ENCODE measurements around the gene UBE2L5.
A peak's percentile ranks its signal among the peaks of the same experiment; 100 is the strongest.

The UBE2L5 gene

GRCh38 chr13:30422054-30422839, at the start of gene UBE2L5:
Gene UBE2L5 (plus strand): TSS chr13:30422493. CDS start chr13:30427991, 5,498 bp downstream.
- no peak for DNase-seq

DNA sequence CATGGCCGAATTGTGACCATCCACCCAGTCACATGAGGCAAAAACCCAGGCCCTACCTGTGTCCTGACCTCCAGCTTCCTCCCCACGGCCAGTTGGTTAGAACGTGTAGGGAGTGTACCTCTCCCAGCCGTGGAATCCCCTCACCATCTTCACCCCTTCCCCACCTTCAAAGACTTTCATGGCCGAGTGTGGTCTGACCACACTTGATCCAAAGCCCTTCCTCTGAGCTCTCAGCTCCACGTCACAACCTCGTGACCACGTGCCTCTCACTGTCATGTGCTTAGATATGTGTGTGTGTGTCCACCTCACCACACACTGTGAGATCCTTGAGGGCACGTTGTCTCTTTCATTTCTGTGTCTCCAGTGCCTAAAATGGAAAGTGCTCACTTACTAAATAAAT, 48.6 kb upstream of the UBE2L5 start:
- DNase-seq, result no peak

DNA sequence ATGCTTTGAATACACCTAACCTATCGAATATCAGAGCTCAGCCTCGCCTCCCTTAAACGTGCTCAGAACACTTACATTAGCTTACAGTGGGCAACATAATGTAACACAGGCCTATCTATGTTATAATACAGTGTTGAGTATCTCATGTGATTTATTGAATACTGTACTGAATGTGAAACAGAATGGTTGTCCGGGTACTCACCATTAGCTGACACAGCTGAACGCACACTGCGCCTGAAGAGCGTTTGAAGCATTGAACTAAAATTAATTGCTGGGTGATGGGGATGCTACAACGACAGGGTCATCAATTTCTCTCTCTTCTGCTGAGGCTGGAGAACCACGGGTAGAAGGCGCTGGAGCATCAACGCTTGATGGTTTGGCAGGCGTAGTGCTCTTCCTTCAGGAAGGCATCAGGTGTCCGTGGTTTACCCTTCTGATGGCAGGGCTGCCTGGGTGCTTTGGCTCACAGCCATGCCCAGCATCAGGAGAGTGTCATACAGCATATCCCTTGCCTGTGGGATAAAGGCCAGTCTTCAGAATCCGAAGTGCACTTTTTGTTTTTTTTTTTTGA, 46.9 kb upstream of the UBE2L5 start:
- no peak for DNase-seq

DNA sequence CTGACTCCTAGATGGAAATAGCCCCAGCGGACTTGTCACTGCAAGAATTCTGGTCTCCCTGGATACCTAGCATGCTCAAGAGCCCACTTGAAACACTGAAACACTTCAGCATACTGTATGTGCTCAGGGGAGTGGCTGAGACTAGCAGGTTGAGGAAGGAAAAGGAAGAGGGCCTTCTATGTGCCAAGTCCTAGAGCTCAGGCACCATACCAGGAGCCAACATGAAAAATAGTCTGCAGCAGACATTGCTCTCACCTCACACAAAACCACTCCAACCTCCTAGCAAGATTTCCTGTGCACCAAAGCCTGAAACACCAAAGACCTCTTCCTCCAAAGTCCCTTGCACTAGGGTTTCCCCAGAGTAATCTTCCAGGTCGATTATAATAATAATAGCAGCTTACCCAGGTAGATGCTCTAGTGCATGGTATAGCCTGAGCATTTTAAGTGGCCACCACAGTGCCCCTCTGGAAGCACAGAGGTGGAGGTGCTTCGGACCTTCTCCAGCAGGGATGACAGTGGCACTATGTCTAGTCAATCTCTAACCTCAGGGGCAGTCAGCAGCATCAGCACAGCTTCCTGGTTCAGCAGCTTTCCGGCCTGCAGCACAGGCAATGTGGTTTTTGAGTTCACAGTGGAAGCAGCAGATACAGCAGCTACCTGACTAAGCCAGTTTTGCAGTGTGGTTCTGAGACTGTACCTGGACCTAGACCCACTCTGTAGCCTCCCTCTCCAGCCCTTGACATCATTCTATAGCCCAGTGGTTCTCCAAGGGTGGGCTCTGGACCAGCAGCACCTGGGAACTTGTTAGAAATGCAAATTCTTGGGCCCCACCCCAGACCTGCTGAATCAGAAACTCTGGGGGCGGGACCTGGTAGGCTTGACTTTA, 45.6 kb upstream of the UBE2L5 start:
- DNase-seq, result no peak

- no peak for DNase-seq
Observed at GRCh38 chr13:30377312-30377685, 45.0 kb upstream of the UBE2L5 start.

DNA sequence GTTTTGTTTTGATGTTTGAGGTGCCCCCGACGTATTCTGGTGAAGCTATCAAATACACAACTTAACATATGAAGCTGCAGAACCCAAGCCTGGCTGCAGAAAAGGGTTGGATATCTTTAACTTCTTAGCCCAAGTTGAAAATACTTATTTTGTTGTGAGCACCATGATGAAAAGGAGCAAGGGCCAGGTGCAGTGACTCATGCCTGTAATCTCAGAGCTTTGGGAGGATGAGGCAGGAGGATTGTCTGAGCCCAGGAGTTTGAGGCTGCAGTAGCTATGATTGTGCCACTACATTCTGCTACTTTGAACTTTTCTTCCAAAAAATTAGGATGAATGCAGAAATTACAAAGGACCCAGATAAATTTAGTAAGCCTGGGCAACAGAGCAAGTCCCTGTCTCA, 44.1 kb upstream of the UBE2L5 start:
- DNase-seq, result no peak

- DNase-seq, result no peak
Observed at GRCh38 chr13:30381049-30381448, 41.2 kb upstream of the UBE2L5 start.

GRCh38 chr13:30382836-30383525, 39.3 kb upstream of the UBE2L5 start:
- DNase-seq, result no peak

GRCh38 chr13:30388406-30389283, 33.6 kb upstream of the UBE2L5 start:
- no peak for DNase-seq

- no peak for DNase-seq
Observed at GRCh38 chr13:30391956-30392680, 30.2 kb upstream of the UBE2L5 start.

DNA sequence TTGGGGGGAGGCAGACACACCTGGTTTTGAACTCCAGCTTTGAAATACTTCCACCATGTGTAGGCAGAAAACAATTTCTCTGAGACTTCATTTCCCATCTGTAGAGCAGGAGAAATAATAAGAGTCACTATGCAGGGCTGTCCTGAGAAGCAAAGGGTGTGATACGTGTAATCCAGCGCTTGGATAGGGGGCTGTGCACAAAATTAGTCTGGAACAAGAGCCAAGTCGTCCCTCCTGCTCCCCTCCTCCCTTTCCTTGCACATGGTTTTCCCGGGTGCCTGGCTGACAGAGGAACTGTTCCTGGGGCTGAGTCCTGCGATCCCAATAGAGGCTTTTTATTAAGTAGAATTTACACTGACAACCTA, 29.6 kb upstream of the UBE2L5 start:
- no peak for DNase-seq

DNA sequence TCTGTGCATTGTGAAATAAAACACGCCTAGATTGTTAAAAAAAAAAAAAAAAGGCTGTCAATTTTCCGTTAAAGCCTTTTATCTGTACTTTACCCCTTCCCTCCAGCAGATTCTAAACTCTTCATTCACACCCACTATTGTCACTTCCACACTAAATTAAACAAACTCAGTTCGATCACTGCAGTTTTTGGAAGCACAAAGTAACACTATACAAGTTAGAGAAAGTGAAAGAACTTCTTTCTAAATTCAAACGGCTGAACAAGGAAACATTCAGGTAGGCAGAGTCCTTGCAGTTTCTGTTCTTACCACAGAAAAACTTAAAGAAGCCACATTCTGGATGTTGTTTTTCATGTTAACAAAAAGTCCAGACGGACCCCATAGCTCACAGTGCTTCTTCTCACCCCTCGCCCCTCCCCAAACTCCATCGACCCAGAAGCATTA, 27.5 kb upstream of the UBE2L5 start:
- DNase-seq, result no peak

DNA sequence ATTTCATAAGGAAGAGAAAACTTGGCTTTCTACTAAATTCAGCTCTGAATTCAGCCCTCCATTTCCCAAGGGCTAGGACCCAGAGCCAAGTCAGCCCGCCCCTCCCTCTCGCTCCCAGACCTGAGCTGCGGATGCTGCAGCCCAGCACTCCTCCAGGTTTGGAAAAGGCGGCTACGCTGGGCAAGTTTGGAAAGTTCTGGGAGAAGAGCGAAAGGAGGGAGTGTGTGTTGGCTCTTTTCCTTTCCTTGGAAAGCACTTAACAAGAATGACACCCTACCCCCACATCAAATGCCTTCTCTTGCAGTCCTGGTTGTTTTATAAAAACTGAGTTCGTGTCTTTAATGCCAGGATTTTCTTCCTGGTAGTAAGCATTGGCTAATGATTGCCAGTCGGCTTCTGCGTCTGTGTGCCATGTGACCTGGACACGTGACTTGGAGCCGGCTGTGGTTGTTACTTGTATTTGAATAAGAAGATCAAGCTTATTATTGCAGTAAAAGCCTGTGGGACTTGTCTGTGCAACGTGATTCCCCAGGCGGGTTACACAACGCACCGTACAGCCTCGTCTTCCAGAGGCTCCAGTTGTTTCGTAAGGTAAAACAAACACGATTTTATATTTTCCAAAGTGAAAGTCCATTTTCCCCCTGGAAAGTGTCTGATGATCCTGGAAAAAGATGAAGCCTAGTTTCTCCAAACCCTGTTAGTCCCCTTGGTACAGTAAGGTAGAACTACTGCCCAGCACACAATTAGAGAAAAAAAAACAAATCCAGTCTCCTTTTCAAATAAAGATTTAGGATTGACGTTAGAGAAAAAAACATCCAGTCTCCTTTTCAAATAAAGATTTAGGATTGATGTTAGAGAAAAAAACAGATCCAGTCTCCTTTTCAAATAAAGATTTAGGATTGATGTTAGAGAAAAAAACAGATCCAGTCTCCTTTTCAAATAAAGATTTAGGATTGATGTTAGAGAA, 26.8 kb upstream of the UBE2L5 start:
- peak; percentile 13 for DNase-seq

GRCh38 chr13:30396434-30397075, 25.7 kb upstream of the UBE2L5 start:
- DNase-seq, result no peak

GRCh38 chr13:30398601-30399072, 23.7 kb upstream of the UBE2L5 start:
- DNase-seq, result no peak

- no peak for DNase-seq
Observed at GRCh38 chr13:30400376-30400775, 21.9 kb upstream of the UBE2L5 start.

GRCh38 chr13:30401347-30401746, 20.9 kb upstream of the UBE2L5 start:
- no peak for DNase-seq

DNA sequence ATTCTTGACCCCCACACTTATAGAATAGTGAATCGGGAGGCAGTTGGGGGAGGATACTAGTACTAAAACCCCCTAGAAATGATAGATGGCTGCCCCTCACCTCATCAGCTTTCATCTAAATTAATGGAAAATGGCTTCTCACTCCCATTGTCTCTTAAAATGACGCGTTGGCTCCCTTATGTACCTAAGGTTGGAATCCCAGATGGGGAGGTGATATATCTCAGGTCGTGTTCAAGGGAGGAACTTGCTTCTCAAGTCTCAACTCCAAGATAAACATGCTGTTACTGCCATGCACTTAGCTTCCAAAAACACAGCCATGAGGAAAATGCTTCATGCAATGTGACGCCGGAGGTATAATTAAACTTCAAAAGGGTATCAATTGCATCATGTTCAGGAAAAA, 18.8 kb upstream of the UBE2L5 start:
- DNase-seq, result no peak

DNA sequence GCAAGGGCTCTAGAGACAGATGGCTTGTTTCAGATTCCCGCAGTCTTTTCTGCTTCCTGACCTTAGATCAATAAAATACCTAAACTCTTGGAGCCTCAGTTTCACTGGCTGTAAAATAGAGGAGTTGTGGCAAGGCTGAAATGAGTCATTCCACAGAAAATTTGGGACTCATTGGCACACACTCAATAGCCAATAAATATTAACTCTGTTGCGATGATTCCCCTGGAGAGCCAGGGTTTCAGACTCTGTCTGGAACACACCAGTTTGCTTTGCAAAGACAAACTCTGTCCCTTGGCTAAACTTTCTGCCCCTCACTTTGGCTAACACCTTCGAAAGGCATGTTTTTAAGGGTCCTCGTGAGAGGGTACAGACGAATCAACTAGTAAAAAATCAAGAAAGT, 18.1 kb upstream of the UBE2L5 start:
- no peak for DNase-seq

Measured in NCI-H2081 treated with DMSO at 0.1 percent for 48 hours (cell line).